MM.1S (cell line): ENCODE measurements around the gene PTPDC1.

Source experiments
- EZH2 ChIP-seq: fragments of 300-600 bp; sonication (generic); optimal IDR thresholded peaks from 2 replicates; pipeline ENCODE3; 2017; ENCODE audit warnings: low read depth, mild to moderate bottlenecking, antibody characterized with exemption, low read length, mixed read lengths
- EZH2phosphoT487 ChIP-seq: fragments of 300-600 bp; sonication (generic); IDR thresholded peaks from 2 replicates; pipeline ENCODE4 v1.6.1; 2018; ENCODE audit warnings: antibody characterized with exemption, low read length
- TF ChIP-seq, protein P1 (sequence below): fragments of 300-600 bp; sonication (generic); IDR thresholded peaks from 2 replicates; pipeline ENCODE4 v1.5.1; 2016; ENCODE audit warnings: antibody characterized with exemption, low read length, mixed read lengths

GRCh38 chr9:94144394-94144793 is 60.1 kb downstream of the PTPDC1 start:
- TF ChIP-seq, protein P1, sequence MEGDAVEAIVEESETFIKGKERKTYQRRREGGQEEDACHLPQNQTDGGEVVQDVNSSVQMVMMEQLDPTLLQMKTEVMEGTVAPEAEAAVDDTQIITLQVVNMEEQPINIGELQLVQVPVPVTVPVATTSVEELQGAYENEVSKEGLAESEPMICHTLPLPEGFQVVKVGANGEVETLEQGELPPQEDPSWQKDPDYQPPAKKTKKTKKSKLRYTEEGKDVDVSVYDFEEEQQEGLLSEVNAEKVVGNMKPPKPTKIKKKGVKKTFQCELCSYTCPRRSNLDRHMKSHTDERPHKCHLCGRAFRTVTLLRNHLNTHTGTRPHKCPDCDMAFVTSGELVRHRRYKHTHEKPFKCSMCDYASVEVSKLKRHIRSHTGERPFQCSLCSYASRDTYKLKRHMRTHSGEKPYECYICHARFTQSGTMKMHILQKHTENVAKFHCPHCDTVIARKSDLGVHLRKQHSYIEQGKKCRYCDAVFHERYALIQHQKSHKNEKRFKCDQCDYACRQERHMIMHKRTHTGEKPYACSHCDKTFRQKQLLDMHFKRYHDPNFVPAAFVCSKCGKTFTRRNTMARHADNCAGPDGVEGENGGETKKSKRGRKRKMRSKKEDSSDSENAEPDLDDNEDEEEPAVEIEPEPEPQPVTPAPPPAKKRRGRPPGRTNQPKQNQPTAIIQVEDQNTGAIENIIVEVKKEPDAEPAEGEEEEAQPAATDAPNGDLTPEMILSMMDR: no peak
- TF ChIP-seq EZH2 (no peak), EZH2phosphoT487 (no peak)
